ENCODE results near the gene HIGD1A. TPM values are rescaled to one million over a fixed set of nuclear protein-coding genes. Genes with fewer than 3 reads are reported as not detected.

HIGD1A gene
- total and polyA plus RNA-seq, 8 donors: 14.6 to 56.6 (median 29.0) TPM

- 73 to 81% methylated on average over 9 of the region's 9 CpGs for WGBS, 2 donors
- Histone ChIP-seq H3K4me1 (peaks cover 0 to 6% (median 0%) of the 10 kb centered on the region in 3 donors), H3K36me3 (no peaks in the 10 kb centered on the region), H3K27ac (no peak overlapping the region), H3K9me3 (no peaks in the 10 kb centered on the region), H3K27me3 (no peaks in the 10 kb centered on the region), H3K4me3 (no peak overlapping the region)
- intact Hi-C loops (cut with DNase I): no loop called here
- FAIRE-seq: no peak
- TF ChIP-seq CTCF (IDR thresholded peaks at IDR 0.05): no peak
- ATAC-seq: no peak
- no peak for DNase-seq
Measured at GRCh38 chr3:42751609-42752008, 52.7 kb downstream of the HIGD1A start.

- H3K27me3 ChIP-seq: no peaks in the 10 kb centered on the region
- no peaks in the 10 kb centered on the region for H3K9me3 ChIP-seq
- no peaks in the 10 kb centered on the region for H3K36me3 ChIP-seq
- ATAC-seq (no peak), DNase-seq (no peak), FAIRE-seq (no peak)
- H3K4me3 ChIP-seq: no peak overlapping the region
- intact Hi-C loops (cut with DNase I): no loop called here
- no peak for TF ChIP-seq CTCF (IDR thresholded peaks at IDR 0.05)
- H3K4me1 ChIP-seq: peaks cover 0 to 6% (median 2%) of the 10 kb centered on the region in 3 donors
- H3K27ac ChIP-seq: peak overlapping the region in 1 of 4 donors; percentile 40
- WGBS, 2 donors: 93 to 95% methylated on average over 7 of the region's 7 CpGs
Measured at GRCh38 chr3:42750834-42751233, 53.5 kb downstream of the HIGD1A start.

GRCh38 chr3:42749753-42750231 is 54.5 kb downstream of the HIGD1A start:
- peaks cover 0 to 10% (median 6%) of the 10 kb centered on the region in 3 donors for H3K4me1 ChIP-seq

GRCh38 chr3:42749025-42749752 is 55.1 kb downstream of the HIGD1A start:
- peak in 3 of 6 donors; percentile 24 to 53 (median 32) for DNase-seq
- intact Hi-C loops (cut with DNase I): loop anchor here in 1 of 3 donors (10.0 kb wide), 1 partner anchor 164 kb away; the partner anchor contains the start of gene SEC22C
- TF ChIP-seq CTCF (IDR thresholded peaks at IDR 0.05): no peak

More at GRCh38 chr3:42749753-42750231, 54.5 kb downstream of the HIGD1A start:
- ATAC-seq: peak; percentile 26 to 49 (median 38)
- Histone ChIP-seq H3K36me3 (no peaks in the 10 kb centered on the region), H3K27me3 (no peaks in the 10 kb centered on the region), H3K27ac (peak overlapping the region in 2 of 4 donors; percentile 40 to 58), H3K4me3 (no peak overlapping the region), H3K9me3 (no peaks in the 10 kb centered on the region)
- DNase-seq: peak in 1 of 6 donors; percentile 37
- FAIRE-seq: no peak
- intact Hi-C loops (cut with DNase I): loop anchor here in 1 of 3 donors (10.0 kb wide), 1 partner anchor 165 kb away; the partner anchor contains the start of gene SEC22C
- WGBS, 2 donors: 48 to 59% methylated on average over 10 of the region's 10 CpGs
- TF ChIP-seq CTCF (IDR thresholded peaks at IDR 0.05): peak in 1 of 4 donors; percentile 5

More at GRCh38 chr3:42749025-42749752, 55.1 kb downstream of the HIGD1A start:
- Histone ChIP-seq H3K27me3 (no peaks in the 10 kb centered on the region), H3K4me3 (no peak overlapping the region), H3K9me3 (no peaks in the 10 kb centered on the region), H3K27ac (peak overlapping the region in 2 of 4 donors; percentile 40 to 58), H3K36me3 (no peaks in the 10 kb centered on the region), H3K4me1 (peaks cover 0 to 12% (median 6%) of the 10 kb centered on the region in 3 donors)
- no peak for FAIRE-seq
- WGBS, 2 donors: 66 to 72% methylated on average over 10 of the region's 10 CpGs
- ATAC-seq: peak in 1 of 4 donors; percentile 16
